Astrocyte (in vitro differentiated cells and primary cell): Measurements from ENCODE around the gene MED28. TPM values are rescaled to one million over a fixed set of nuclear protein-coding genes. Genes with fewer than 3 reads are reported as not detected.

Source experiments
- DNase-seq: peaks from one replicate; pipeline ENCODE4 v3.0.0-alpha.2; 2010; ENCODE audit warnings: low read depth
- FAIRE-seq: peaks from 2 replicates; lab custom pipeline; 2011; peaks lifted over from hg19 to GRCh38; lab: Jason Lieb, UNC
- H2AFZ ChIP-seq: 2 replicates; pipeline ENCODE4 v1.6.0; 2012; ENCODE audit warnings: low read depth, low read length, inconsistent platforms
- H3K27ac ChIP-seq: 2 replicates; pipeline ENCODE4 v1.5.1; 2011; ENCODE audit warnings: low read depth, low read length, inconsistent platforms
- H3K27me3 ChIP-seq: 2 replicates; pipeline ENCODE4 v1.6.0; 2011; ENCODE audit warnings: low read length, inconsistent platforms; ENCODE audit not compliant: insufficient read depth
- H3K36me3 ChIP-seq: 2 replicates; pipeline ENCODE4 v1.5.1; 2011; ENCODE audit warnings: low read length, inconsistent platforms; ENCODE audit not compliant: insufficient read depth
- H3K4me1 ChIP-seq: 2 replicates; pipeline ENCODE4 v1.5.1; 2011; ENCODE audit warnings: low read length, inconsistent platforms; ENCODE audit not compliant: insufficient read depth
- H3K4me2 ChIP-seq: 2 replicates; pipeline ENCODE4 v1.6.0; 2012; ENCODE audit warnings: low read length, inconsistent platforms
- H3K4me3 ChIP-seq: 2 replicates; pipeline ENCODE4 v1.5.1; 2011; ENCODE audit warnings: low read depth, mild to moderate bottlenecking, low read length, inconsistent platforms; ENCODE audit not compliant: insufficient read depth
- H3K79me2 ChIP-seq: 2 replicates; pipeline ENCODE4 v1.6.0; 2012; ENCODE audit warnings: mild to moderate bottlenecking, low read length, inconsistent platforms; ENCODE audit not compliant: insufficient read depth
- H3K9ac ChIP-seq: 2 replicates; pipeline ENCODE4 v1.6.0; 2012; ENCODE audit warnings: mild to moderate bottlenecking, low read length, inconsistent platforms
- H3K9me3 ChIP-seq: 2 replicates; pipeline ENCODE4 v1.5.1; 2012; ENCODE audit warnings: low read depth, mild to moderate bottlenecking, low read length, inconsistent platforms; ENCODE audit not compliant: insufficient read depth
- H4K20me1 ChIP-seq: 2 replicates; pipeline ENCODE4 v1.6.0; 2012; ENCODE audit warnings: low read length, inconsistent platforms; ENCODE audit not compliant: insufficient read depth
- H3K27ac Mint-ChIP-seq: one replicate; pipeline ENCODE4 v1.8.0; 2021; ENCODE audit warnings: mild to moderate bottlenecking, mixed read lengths; ENCODE audit not compliant: unreplicated experiment
- H3K27me3 Mint-ChIP-seq: one replicate; pipeline ENCODE4 v1.8.0; 2021; ENCODE audit warnings: low read depth, mixed read lengths; ENCODE audit not compliant: unreplicated experiment
- H3K36me3 Mint-ChIP-seq: one replicate; pipeline ENCODE4 v1.8.0; 2021; ENCODE audit warnings: low read depth, mixed read lengths; ENCODE audit not compliant: unreplicated experiment
- H3K4me1 Mint-ChIP-seq: one replicate; pipeline ENCODE4 v1.8.0; 2021; ENCODE audit warnings: low read depth, mixed read lengths; ENCODE audit not compliant: unreplicated experiment
- H3K4me3 Mint-ChIP-seq: one replicate; pipeline ENCODE4 v1.8.0; 2021; ENCODE audit warnings: mild to moderate bottlenecking, moderate library complexity, mixed read lengths; ENCODE audit not compliant: unreplicated experiment
- H3K9me3 Mint-ChIP-seq: one replicate; pipeline ENCODE4 v1.8.0; 2021; ENCODE audit warnings: mild to moderate bottlenecking, mixed read lengths; ENCODE audit not compliant: unreplicated experiment
- EZH2 ChIP-seq: IDR thresholded peaks from 2 replicates; pipeline ENCODE4 v1.6.1; 2012; ENCODE audit warnings: mild to moderate bottlenecking, low read length, inconsistent platforms; ENCODE audit not compliant: insufficient read depth
- total RNA-seq: library from RNA; stranded (reverse); gene quantifications from 2 replicates; pipeline ENCODE4 v1.2.1, GENCODE V29; 2021
- TF ChIP-seq, protein P1 (sequence below): IDR thresholded peaks from 2 replicates; pipeline ENCODE4 v1.5.1; 2011; ENCODE audit warnings: low read depth, mild to moderate bottlenecking, inconsistent platforms, low read length, moderate library complexity; ENCODE audit not compliant: insufficient read depth

Gene MED28
- total RNA-seq, 1 donor from 2014 or later: 42.6 TPM

DNA sequence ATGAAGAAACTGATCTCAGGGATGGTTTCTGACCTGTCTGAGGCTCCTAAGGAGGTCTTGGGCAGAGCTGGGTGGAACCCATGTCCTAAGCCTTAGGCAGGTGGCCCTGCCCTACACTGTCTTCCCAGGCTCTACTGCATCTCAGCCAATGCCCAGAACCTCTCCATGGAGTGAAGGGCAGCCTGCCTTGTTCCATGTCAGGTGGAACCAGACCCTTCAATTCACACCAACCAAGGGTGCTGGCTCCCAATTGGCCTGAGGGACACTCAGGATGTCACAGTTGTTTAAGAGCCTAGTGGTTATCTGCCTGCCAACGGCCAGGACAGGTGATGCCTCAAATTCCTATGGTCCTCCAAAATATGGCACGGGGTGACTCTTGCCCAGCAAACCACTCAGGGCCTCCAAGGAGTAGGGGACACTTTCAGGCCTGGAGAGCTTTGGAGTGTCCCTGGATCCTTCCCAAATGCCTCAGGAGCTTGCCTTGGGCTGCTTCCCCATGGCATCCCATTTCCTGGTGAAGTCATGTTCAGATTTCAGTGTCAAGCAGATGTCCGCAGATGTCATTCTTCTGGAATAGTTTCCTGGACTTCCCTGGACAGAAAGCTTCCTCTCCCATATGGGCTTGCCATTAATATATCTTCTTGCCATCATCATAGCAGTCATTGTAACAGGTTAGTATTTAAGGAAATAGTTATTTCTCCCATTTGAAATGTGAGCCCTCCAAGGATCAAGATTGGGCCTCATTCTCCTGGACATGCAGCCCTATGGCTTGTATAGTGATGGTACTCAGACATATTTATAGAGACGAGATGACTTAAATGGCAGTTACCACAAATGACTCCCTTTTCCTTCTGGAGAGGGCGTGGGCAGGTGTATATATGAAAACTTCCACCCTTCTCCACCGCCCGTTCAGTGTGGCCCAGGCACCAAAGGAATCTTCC, 67.1 kb downstream of the MED28 start:
- H4K20me1 ChIP-seq: no peaks in the 10 kb centered on the region
- Mint-ChIP-seq H3K27ac (no peak overlapping the region), H3K4me3 (no peak overlapping the region), H3K27me3 (no peaks in the 10 kb centered on the region), H3K4me1 (peaks cover 2% of the 10 kb centered on the region), H3K9me3 (peaks cover 3% of the 10 kb centered on the region), H3K36me3 (no peaks in the 10 kb centered on the region)
- no peak overlapping the region for H3K27ac ChIP-seq
- no peaks in the 10 kb centered on the region for H3K4me1 ChIP-seq
- no peaks in the 10 kb centered on the region for H3K9me3 ChIP-seq
- no peaks in the 10 kb centered on the region for H3K27me3 ChIP-seq
- no peak overlapping the region for H2AFZ ChIP-seq
- no peak overlapping the region for H3K4me2 ChIP-seq
- no peak for DNase-seq
- H3K36me3 ChIP-seq: no peaks in the 10 kb centered on the region
- TF ChIP-seq, protein P1, sequence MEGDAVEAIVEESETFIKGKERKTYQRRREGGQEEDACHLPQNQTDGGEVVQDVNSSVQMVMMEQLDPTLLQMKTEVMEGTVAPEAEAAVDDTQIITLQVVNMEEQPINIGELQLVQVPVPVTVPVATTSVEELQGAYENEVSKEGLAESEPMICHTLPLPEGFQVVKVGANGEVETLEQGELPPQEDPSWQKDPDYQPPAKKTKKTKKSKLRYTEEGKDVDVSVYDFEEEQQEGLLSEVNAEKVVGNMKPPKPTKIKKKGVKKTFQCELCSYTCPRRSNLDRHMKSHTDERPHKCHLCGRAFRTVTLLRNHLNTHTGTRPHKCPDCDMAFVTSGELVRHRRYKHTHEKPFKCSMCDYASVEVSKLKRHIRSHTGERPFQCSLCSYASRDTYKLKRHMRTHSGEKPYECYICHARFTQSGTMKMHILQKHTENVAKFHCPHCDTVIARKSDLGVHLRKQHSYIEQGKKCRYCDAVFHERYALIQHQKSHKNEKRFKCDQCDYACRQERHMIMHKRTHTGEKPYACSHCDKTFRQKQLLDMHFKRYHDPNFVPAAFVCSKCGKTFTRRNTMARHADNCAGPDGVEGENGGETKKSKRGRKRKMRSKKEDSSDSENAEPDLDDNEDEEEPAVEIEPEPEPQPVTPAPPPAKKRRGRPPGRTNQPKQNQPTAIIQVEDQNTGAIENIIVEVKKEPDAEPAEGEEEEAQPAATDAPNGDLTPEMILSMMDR: no peak
- no peak for TF ChIP-seq EZH2
- H3K9ac ChIP-seq: no peak overlapping the region
- FAIRE-seq: no peak
- H3K79me2 ChIP-seq: no peaks in the 10 kb centered on the region
- H3K4me3 ChIP-seq: no peak overlapping the region

DNA sequence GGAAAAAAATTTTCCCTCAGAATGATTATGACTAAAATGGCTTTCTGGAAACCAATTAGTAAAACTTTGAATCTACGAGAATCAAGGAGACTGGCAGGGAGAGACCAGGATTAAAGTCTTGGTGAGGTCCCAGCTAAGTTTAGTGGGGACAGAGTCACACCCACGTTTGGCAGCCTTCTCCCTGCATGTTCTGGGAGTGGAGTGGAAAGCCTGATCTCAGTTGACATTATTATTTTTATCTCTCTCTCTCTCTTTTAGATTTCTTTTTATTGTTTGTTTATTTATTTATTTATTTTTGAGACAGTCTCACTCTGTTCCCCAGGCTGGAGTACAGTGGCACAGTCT, 67.8 kb downstream of the MED28 start:
- H3K36me3 ChIP-seq: no peaks in the 10 kb centered on the region
- Mint-ChIP-seq H3K36me3 (no peaks in the 10 kb centered on the region), H3K4me1 (peaks cover 2% of the 10 kb centered on the region), H3K27ac (no peak overlapping the region), H3K4me3 (no peak overlapping the region), H3K9me3 (peaks cover 3% of the 10 kb centered on the region), H3K27me3 (no peaks in the 10 kb centered on the region)
- no peaks in the 10 kb centered on the region for H3K9me3 ChIP-seq
- H3K9ac ChIP-seq: no peak overlapping the region
- DNase-seq (no peak), FAIRE-seq (no peak)
- H3K4me1 ChIP-seq: no peaks in the 10 kb centered on the region
- TF ChIP-seq, protein P1: no peak
- no peak overlapping the region for H3K4me2 ChIP-seq
- H3K79me2 ChIP-seq: no peaks in the 10 kb centered on the region
- no peak overlapping the region for H3K27ac ChIP-seq
- H2AFZ ChIP-seq: no peak overlapping the region
- no peaks in the 10 kb centered on the region for H3K27me3 ChIP-seq
- no peaks in the 10 kb centered on the region for H4K20me1 ChIP-seq
- no peak overlapping the region for H3K4me3 ChIP-seq

Other genes with a start within 250 kb of the MED28 start
- 49.8 and 53.6 TPM in 2 replicates for gene QDPR, start 102.6 kb upstream of the MED28 start, total RNA-seq
- not detected in 2 replicates for gene CLRN2, start 99.5 kb upstream of the MED28 start, total RNA-seq
- gene LAP3, start 37.4 kb upstream of the MED28 start, total RNA-seq: 163 and 176 TPM in 2 replicates
- 0.46 and 0.54 TPM in 2 replicates for gene FAM184B, start 167.0 kb downstream of the MED28 start, total RNA-seq
- gene DCAF16, start 196.1 kb downstream of the MED28 start, total RNA-seq: 29.0 and 32.7 TPM in 2 replicates
- 2.6 and 4.7 TPM in 2 replicates for gene NCAPG, start 196.3 kb downstream of the MED28 start, total RNA-seq